HCT116 (cell line): ENCODE measurements around the gene SUGP1.
"Not testable (repeated sequence)": the region's sequence is repeated elsewhere in the genome, so short reads cannot be mapped to it uniquely, and the experiment has no call there.

Experiments
- CTCF ChIP-seq, 3 experiments: fragments of 200-600 bp in 1 of 3; sonication (generic) in 1 of 3; IDR thresholded peaks in 2 of 3; conservative IDR thresholded peaks in 1 of 3; 2 replicates each; pipeline ENCODE4 v1.5.1; 2012 to 2017; ENCODE audit warnings: low read depth in 2 of 3, low read length in 2 of 3, antibody characterized with exemption in 1 of 3, borderline replicate concordance in 1 of 3, control low read depth in 1 of 3, mild to moderate bottlenecking in 1 of 3, mixed read lengths in 1 of 3, mixed run types in 1 of 3, moderate library complexity in 1 of 3; ENCODE audit not compliant: insufficient read depth in 1 of 3
- EZH2 ChIP-seq: fragments of 200-600 bp; sonication (generic); IDR thresholded peaks from 2 replicates; pipeline ENCODE4 v1.6.1; 2017; ENCODE audit warnings: antibody characterized with exemption, mixed run types
- POLR2A ChIP-seq: IDR thresholded peaks from 2 replicates; pipeline ENCODE4 v1.7.0; 2011; ENCODE audit warnings: borderline replicate concordance; ENCODE audit not compliant: insufficient read depth, insufficient read length; ENCODE audit errors: extremely low read depth
- RAD21 ChIP-seq: IDR thresholded peaks from 2 replicates; pipeline ENCODE4 v1.6.1; 2012; ENCODE audit warnings: low read depth, mild to moderate bottlenecking
- REST ChIP-seq: IDR thresholded peaks from 2 replicates; pipeline ENCODE4 v1.6.1; 2012; ENCODE audit warnings: low read depth
- SIN3A ChIP-seq: IDR thresholded peaks from 2 replicates; pipeline ENCODE4 v1.6.1; 2012; ENCODE audit warnings: low read depth
- ZBTB33 ChIP-seq: IDR thresholded peaks from 2 replicates; pipeline ENCODE4 v1.6.1; 2011; ENCODE audit warnings: mild to moderate bottlenecking, low read length, moderate library complexity; ENCODE audit not compliant: insufficient replicate concordance; ENCODE audit errors: extremely low read depth
- ZNF274 ChIP-seq: fragments of 200-500 bp; sonication (Bioruptor generic); IDR thresholded peaks from 2 replicates; pipeline ENCODE4 v1.6.1; 2014; ENCODE audit warnings: mild to moderate bottlenecking, low read depth, low read length, inconsistent platforms

- TF ChIP-seq POLR2A; CTCF (IDR thresholded peaks at IDR 0.05 in 2 of 3, conservative IDR thresholded peaks at IDR 0.05 in 1 of 3; ENCODE audit: borderline replicate concordance in 1 of 3, insufficient read depth in 1 of 3, low read depth in 2 of 3, low read length in 2 of 3); REST; EZH2; SIN3A; ZNF274; ZBTB33; RAD21: not testable (repeated sequence)
These were observed 66.9 kb downstream of the SUGP1 start for GRCh38 chr19:19253409-19253808.
